ENCODE measurements around the gene OR11A1.
"Not testable (repeated sequence)": the region's sequence is repeated elsewhere in the genome, so short reads cannot be mapped to it uniquely, and the experiment has no call there.

Gene OR11A1

GRCh38 chr6:29477923-29478450 is 21.1 kb upstream of the OR11A1 start:
- no peak for DNase-seq

- no peak for DNase-seq
These were observed 18.1 kb upstream of the OR11A1 start for GRCh38 chr6:29474996-29475395.

DNA sequence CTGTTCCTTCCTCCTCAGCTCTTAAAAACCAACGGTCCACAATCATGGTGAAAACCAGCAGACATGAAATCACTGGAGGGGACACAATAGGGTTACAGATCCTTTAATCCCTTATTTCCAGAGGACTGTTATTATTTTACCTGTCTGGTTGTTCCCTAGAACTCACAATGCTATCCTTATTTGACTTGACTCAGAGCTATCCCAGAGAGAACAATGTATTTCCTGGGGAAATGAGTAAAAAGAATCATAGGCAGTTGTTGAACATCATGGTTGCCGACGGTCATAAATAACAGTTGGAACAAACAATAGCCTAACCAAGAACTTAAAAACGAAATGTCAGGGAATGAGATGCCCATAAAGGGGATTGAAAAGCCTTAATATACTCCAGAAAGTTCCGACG is 9.4 kb upstream of the OR11A1 start:
- no peak for DNase-seq

DNA sequence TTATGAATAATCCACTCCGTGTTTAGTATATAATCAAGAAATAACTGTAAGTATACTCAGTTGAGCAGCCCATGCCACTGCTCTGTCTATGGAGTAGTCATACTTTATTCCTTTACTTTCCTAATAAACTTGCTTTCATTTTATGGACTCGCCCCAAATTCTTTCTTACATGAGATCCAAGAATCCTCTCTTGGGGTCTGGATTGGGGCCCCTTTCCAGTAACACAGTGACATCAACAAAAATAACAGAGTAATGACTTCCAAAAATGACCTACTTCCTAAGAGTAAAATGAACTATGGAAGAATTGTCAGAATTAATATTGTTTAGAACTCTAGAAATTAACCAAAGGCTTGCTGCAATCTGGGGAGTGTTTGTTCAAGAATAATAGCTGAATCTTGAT is 8.9 kb upstream of the OR11A1 start:
- no peak for DNase-seq

GRCh38 chr6:29465279-29465678 is 8.4 kb upstream of the OR11A1 start:
- DNase-seq = no peak

DNA sequence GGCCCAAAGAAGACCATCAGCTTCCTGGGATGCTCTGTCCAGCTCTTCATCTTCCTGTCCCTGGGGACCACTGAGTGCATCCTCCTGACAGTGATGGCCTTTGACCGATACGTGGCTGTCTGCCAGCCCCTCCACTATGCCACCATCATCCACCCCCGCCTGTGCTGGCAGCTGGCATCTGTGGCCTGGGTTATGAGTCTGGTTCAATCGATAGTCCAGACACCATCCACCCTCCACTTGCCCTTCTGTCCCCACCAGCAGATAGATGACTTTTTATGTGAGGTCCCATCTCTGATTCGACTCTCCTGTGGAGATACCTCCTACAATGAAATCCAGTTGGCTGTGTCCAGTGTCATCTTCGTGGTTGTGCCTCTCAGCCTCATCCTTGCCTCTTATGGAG is 5.2 kb upstream of the OR11A1 start:
- no peak for DNase-seq

DNA sequence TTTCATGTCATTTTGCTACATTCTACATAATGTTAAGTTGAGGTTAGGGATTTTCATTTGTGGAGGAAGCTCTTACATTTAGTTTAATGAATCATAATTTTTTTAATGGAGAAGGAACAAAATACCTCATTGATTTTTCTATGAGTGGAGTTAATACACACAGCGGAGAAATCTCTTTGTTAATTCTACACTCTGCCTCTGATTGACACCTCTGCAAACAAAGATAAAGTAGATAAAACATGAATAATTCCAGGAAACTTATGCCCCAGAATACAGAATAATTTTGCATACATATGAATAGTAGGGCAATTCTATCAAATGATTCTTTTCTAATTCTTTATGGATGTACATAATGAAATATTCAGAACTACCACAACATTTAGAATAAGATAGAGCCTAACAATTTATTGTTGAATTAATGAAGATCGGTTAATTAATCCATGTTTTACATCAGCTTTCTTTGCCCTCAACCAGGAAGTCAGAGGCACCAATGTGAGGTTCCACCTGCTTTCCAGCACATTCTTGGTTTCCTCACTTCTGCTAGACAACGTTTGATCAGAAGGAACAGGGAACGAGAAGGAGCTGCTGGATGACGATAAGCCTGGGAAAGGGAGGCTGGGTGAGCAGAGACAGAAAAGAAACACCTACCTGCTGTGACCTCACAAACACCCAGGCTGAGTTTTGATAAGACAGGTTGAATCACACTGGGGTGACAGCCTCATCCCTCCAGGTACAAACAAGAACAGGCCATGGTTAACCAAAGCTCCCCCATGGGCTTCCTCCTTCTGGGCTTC is 4.3 kb upstream of the OR11A1 start:
- DNase-seq = no peak

- DNase-seq = no peak
These were observed 5.2 kb downstream of the OR11A1 start for GRCh38 chr6:29451471-29452193.

GRCh38 chr6:29447670-29448069 is 9.2 kb downstream of the OR11A1 start:
- DNase-seq = no peak

- not testable (repeated sequence) for DNase-seq
These were observed 12.8 kb downstream of the OR11A1 start for GRCh38 chr6:29444031-29444430.

DNA sequence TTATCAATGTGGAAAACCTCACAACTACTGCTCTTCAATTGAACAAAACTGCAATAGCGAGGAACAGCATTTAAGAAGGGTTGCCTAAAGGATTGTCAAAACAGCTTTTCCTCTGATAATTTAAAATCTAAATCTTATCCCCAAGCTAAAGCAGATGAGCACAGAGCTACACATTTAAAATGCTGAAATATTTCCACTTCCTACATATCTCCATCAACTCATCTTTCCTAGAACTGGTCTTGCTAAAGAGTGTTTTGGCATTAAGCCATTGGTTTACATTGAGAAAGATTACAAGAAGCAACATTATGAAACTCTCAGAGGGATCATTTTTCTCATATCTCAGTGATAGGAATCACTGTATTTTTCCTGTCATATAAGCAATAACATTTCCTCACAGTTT is 14.2 kb downstream of the OR11A1 start:
- no peak for DNase-seq

DNA sequence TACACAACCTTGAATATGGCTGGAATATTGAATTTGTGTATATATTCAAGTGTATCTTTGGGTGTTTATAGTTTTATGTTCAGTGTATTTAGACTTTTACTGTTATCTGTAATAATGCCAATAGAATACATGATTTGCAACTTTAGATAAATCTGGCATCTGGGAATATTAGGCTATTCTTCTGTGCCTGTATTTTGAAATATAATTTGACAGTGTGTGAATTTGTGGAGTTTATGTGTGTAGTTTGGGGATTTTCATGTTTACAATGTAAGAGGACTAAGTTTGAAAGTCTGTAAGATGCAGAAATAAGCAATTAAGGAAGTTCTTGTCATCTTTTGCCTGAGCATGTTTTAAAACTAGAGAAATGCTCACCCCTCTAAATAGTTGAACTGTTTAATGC is 17.9 kb downstream of the OR11A1 start, which contains the start of gene OR10C1:
TSS of gene OR10C1 (plus strand) at position 301 of the 400 bp plus-strand sequence. CDS start 710 bp downstream, outside the sequence.
- no peak for DNase-seq

DNA sequence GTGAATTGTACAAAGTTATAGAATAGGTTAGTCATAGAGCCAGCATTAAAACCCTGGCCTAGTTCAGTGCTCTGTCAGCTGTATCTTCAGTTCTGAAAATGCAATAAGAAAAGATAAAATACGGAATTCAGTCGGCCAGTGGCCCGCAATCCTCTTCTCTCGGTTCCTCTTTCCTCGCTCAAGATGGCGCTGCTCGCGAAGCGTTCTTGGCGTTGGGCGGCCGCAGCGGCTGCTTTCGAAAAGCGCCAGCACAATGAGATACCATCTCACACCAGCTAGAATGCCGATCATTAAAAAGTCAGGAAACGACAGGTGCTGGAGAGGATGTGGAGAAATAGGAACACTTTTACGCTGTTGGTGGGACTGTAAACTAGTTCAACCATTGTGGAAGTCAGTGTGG is 20.1 kb downstream of the OR11A1 start:
- not testable (repeated sequence) for DNase-seq

GRCh38 chr6:29426654-29427053 is 30.2 kb downstream of the OR11A1 start:
- no peak for DNase-seq

DNA sequence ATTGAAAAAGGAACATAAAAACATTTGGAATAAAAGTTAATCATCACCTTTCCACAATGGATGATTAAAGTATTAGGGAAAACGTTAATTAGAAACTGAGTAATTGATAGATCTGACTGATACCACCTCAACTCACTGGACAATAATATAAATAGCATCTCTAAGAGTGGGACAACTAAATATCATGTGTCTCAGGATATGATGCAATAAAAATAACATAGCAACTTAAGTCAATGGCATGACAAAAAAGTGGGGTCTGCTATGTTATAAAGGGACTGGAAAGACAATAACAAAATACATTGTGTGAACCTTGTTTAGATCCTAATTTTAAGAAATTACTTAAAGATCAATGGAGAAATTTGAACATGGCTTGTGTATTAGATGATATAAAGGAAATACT is 31.8 kb downstream of the OR11A1 start:
- no peak for DNase-seq

DNA sequence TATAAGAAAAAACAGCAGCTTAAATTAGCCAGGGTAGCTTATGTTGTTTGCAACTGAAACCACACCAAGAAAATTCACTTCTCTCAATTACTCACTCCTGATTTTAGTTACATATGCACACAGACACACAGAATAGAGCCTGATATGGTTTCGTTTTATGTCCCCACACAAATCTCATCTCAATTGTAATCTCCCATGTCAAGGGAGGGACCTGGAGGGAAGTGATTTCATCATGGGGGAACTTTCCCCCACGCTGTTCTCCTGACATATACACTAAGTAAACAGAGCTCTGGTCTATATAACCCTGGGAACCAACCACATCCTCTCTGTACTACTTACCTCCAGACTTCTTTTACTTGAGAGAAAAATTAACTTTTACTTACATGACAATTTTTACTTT is 32.3 kb downstream of the OR11A1 start:
- DNase-seq = no peak

- DNase-seq = no peak
These were observed 32.7 kb downstream of the OR11A1 start for GRCh38 chr6:29424168-29424567.

- no peak for DNase-seq
These were observed 37.4 kb downstream of the OR11A1 start for GRCh38 chr6:29419516-29419915.

DNA sequence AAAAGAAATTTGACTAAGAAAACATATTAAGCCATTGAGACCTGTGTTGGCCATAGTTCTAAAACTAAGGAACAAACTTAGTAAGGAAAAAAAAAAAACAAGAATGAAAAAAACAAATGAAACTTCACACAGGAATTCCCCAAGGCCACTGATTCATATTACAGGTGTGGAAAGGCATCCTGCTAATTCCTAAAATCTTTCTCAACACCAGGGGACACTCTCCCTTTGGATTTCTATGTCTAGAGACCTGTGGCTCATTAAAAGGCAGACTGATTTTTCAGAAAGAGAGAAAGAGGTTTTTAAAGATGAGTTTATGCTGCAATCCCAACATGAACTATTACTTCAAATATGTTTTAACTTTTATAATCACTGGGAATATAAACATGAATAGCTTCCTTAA is 42.3 kb downstream of the OR11A1 start, which contains the start of gene OR12D1:
TSS of gene OR12D1 (plus strand) at position 341 of the 400 bp plus-strand sequence.
- no peak for DNase-seq

DNA sequence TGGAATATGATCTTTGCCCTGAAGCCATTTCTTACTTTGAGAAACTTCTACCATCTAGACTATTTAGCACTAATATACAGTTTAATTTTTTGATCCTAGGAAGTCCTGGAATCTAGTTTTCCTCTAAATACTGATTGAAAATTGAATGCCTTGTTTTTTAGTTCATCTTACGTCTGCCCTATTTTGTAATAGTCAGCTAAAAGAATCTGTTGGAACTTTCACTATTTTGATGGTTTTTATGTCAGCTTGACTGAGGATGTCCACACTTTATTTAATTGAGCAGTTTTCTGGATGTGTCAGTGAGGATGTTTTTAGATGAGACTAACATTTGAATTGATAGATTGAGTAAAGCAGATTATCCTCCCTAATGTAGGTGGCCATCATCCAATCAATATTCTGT is 53.1 kb downstream of the OR11A1 start:
- no peak for DNase-seq

GRCh38 chr6:29399525-29399924 is 57.3 kb downstream of the OR11A1 start:
- DNase-seq = no peak

GRCh38 chr6:29395331-29395730 is 61.5 kb downstream of the OR11A1 start, which contains the start of gene OR12D2:
Gene OR12D2 (plus strand): TSS chr6:29395631. CDS start chr6:29396700, 1,069 bp downstream.
- no peak for DNase-seq

- no peak for DNase-seq
These were observed 68.3 kb downstream of the OR11A1 start for GRCh38 chr6:29388533-29388932.

- no peak for DNase-seq
These were observed 80.9 kb downstream of the OR11A1 start for GRCh38 chr6:29376003-29376402.
